NCI-H510A treated with DMSO at 0.1 percent for 48 hours (cell line): ENCODE data around the gene KRTAP5-5.
A peak's percentile ranks its signal among the peaks of the same experiment; 100 is the strongest.
"Not testable (repeated sequence)": the region's sequence is repeated elsewhere in the genome, so short reads cannot be mapped to it uniquely, and the experiment has no call there.

Source experiments
- DNase-seq: peaks from one replicate; lab custom pipeline; 2025; lab: John Stamatoyannopoulos, UW

KRTAP5-5 gene

DNA sequence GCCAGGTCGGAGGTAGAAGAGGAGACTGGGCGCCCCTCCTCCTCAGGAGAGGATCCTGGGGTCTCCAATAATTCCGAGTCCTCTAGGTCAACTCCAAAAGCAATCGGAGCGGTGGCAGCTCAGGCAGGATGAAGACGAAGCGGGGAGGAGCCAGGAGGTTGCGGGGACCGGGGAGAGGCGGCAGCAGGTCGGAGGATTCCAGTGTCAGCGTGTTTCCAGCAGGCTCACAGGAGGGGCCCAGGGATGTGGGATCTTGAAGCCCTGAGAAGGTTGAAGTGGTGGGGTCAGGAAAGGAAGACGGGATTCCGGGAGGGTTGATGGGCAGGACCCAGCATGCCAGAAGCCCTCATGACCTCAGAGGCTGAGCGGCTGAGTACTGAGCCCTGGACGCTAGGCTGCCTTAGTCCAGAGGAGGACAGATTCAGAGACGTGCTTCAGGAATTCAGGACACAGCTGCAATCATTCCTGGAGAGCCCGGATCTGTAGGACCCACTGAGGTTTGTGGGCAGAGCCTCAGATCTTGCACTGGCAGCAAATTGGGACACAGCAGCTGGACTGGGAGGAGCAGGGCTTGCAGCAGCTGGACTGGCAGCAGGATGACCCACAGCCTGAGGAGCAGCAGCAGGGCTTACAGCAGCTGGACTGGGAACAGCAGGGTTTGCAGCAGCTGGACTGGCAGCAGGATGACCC is 22.3 kb upstream of the KRTAP5-5 start:
- DNase-seq = not testable (repeated sequence)

DNA sequence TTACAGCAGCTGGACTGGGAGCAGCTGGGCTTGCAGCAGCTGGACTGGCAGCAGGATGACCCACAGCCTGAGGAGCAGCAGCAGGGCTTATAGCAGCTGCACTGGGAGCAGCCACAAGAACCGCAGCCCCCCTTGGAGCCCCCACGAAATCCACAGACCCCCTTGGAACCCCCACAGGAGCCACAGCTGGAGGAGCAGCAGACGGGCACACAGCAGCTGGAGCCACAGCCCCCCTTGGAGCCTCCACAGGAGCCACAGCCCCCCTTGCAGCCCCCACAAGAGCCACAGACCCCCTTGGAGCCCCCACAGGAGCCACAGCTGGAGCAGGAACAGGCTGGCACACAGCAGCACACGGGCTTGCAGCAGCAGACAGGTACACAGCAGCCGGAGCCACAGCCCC is 21.7 kb upstream of the KRTAP5-5 start:
- not testable (repeated sequence) for DNase-seq

DNA sequence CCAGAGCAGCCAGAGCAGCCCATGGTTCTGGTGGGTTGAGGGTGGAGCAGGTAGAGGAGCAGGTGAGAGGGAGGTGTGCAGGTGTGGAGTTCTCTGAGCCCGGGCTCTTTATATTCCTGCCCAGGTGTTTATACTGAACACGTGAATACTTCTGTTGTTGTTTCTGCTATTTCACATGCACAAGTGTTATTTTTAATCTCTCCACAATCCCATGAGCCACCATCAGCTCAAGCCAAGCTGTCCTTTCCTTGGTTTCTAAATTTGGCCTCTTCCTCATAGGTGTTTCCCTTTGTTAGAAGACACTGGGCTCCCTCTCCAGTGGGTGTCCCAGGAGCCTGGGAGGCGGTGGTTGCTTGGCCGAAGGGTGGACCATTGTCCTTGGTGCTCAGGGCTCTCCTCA is 21.2 kb upstream of the KRTAP5-5 start, which contains the start of gene KRTAP5-3:
Gene KRTAP5-3 (minus strand): TSS at position 101 of the 400 bp plus-strand sequence. CDS start 78 bp downstream, at position 23.
- peak; percentile 7 for DNase-seq

DNA sequence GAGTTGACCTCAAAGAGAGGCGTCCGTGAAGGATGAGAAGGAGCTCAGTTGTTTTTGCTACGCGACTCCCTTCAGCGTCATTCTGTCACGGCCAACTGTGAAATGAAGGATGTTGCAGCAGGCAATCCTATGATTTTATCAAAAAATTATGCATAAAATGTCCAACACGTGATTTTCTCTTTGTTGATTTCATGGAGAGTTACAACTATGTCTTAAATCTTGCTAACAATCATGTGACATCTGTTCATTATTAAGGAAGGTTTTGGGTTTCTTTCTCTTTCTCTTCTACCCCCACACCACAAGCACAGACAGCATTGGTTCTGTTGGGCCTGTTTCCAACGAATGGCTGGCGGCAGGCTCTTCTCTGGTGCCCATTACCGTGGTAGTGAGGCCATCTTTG is 11.3 kb upstream of the KRTAP5-5 start:
- no peak for DNase-seq

DNA sequence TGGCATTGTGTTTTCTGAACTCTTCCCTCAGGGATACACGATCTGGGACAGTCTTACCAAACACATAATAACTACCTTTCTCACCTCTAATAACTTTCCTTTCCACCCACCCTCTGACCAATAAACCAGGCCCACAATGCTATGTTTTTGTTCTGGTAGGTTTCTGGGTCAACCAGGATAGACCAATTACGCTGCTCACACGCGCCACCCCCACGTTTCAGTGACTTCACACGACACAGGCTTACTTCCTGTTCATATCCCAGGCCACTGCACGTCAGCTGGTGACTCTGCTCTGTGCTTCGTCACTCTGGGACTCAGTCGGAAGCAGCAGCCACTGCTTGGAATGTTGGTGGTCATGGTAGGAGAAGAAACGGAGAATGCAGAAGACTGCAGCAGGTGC is 10.1 kb upstream of the KRTAP5-5 start:
- no peak for DNase-seq

DNA sequence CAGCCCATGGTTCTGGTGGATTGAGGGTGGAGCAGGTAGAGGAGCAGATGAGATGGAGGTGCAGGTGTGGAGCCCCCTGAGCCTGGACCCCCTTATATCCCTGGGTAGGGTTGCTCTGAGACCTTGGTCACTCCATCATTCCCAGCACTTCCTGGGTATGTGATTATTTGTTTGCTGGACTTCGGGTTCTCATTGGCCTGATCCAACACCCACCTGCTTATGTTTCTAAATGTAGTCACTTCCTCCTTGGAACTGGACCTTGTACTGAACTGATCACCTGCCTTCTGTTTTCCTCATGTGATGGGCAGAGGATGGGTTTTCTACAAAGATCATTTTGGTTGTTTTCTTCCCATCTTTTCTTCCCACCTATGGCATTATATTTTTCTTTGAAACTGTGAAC is 7.5 kb upstream of the KRTAP5-5 start, which contains the start of gene KRTAP5-4:
Gene KRTAP5-4 (minus strand): TSS at position 53 of the 400 bp plus-strand sequence. CDS start 45 bp downstream, at position 8.
- DNase-seq = no peak

DNA sequence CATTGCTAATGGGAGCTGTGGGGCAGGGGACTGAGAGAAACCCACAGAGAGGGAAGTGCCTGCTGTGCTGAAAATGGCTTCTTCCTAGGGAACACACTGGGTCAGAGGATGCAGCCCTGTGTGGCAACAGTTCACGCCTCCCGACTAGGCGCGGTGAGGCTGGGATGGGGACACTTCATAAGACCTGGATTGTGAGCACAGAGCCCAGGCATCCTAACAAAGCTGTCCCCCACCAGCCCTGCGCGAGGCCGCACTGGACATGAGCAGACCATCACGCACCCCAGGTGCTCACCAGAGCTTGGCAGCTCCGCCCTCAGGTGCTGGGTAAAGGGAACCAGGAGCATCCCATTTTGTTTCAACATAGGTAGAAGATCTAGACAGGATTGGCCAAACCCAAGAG is 5.9 kb upstream of the KRTAP5-5 start:
- no peak for DNase-seq

DNA sequence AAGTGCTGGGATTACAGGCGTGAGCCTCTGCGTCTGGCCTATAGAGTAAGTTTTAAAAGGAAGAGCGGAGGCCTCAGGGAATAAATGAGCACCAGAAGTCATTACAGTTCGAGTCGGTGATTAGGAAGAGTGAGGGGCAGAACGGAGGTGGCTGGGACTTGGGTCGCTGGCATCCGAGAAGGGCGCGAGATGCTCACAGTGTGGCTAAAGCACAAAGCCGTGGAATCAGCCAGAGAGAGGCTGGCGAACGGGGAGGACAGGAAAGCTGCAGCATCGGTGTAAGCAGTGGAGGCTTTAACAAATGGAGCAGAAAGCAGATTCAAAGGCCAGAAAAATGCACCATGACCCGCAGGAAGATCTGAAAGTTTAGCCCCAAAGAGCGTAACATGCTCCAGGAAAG is 5.0 kb upstream of the KRTAP5-5 start:
- DNase-seq = no peak

DNA sequence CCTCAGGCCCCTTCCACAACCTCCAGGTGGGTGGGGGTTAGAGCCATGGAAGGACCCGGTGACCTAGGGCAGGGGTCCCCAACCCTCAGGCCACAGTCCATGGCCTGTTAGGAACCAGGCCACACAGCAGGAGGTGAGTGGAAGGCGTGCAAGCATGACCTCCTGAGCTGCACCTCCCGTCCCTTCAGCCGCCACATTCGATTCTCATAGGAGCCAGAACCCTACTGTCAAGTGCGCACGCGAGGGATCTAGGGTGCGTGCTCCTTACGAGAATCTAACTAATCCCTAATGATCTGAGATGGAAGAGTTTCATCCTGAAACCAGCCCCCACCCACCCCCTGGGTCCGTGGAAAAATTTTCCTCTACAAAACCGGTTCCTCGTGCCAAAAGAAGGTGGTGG is 4.0 kb upstream of the KRTAP5-5 start:
- no peak for DNase-seq

DNA sequence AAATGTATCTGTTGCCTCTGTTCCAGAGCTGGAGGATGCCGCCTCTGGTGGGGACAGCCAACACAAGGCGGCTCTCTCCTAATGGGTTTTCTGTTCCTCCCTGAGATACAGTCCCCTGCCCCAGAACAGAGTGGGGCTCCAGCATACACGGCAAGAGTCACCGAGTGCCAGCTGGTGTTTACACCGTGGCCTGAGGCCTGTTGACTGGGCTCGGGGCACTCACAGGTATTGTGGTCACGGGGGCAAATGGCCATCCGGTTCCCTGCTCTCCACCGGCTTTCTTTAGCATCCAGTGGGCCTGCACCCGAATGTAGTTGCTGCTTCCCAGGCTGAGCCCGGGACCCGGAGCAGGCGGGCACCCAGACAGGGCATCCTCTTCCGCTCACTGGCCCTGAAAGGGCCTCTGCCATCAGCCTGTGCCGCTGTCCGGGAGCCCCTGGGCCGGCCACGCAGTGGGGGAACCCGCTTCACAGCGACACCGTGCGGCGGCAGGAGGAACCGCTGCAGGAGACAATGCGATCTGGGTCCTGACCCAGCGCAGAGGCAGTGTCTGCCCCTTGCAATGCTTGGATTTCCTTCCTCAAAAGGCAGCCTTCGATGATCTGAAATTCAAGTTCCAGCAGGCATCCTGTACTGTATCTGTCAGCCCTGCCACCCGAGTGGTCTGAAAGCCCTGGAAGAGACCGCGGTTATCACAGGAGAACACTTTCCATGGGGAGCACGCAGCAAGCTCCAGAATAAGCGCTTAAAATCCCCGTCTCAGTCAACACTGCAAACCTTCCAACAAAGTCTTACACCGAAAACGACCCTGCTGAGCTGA is 859 bp upstream of the KRTAP5-5 start:
- no peak for DNase-seq

DNA sequence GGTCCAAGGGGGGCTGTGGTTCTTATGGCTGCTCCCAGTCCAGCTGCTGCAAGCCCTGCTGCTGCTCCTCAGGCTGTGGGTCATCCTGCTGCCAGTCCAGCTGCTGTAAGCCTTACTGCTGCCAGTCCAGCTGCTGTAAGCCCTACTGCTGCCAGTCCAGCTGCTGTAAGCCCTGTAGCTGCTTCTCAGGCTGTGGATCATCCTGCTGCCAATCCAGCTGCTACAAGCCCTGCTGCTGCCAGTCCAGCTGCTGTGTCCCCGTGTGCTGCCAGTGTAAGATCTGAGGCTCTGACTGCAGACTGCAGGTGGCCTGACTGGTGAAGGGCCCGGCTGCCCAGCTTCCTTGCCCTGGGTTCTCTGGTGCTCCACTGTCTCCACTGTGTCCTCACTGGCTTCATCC is 696 bp downstream of the KRTAP5-5 start:
- no peak for DNase-seq

DNA sequence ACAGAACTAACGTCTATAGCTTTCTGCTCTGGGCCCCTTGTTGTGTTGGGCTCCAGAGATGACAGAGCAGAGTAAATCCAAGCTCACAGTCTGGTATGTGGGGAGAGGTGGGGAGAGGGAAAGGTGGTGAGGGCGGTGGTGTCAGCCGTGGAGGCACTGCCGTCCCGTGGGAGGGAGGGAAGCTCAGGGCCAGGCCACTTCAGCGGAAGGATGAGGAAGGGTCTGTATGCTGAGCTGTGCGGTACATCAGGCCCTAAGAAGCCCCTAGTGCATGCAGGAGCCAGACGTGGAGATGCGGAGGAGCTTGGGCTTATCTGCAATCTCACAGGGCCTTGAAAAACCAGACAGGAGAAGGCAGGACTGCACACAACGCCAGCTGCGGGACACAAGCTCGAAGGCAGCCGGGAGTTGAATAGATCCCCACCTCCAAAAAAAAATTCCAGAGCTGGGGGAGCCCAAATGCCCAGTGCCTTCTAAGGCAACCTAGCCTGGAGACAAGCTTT is 1.5 kb downstream of the KRTAP5-5 start:
- no peak for DNase-seq

DNA sequence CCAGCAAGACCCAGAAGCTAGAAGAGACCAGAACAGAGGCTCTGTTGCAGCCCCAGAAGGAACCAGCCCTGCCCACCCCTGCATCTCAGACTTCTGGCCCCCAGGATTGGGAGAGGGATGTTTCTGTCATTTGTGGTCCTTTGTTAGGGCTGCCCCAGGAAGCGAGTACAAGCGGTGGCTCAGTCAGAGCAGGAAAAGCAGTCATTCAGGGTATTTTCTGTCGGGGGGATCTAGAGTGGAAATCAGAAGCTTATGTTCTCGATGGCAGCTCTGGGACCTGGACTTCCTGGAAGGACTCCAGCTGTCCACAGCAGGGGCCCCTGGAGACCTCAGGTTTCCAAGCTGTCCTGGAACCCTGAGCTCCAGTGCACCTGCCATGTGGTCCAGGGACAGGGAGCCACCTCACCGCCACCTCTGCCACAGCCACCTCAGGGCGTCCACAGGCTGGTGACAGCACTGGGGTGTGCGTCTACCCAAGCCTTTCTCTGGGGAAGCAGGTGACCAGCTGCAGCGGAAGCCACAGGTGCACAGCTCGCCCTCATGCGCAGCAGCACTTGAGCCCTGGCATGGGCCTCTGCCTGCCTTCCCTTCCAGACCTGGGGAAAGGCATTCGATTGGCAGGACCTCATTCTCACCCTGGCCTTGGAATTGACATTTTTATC is 2.6 kb downstream of the KRTAP5-5 start:
- DNase-seq = no peak

DNA sequence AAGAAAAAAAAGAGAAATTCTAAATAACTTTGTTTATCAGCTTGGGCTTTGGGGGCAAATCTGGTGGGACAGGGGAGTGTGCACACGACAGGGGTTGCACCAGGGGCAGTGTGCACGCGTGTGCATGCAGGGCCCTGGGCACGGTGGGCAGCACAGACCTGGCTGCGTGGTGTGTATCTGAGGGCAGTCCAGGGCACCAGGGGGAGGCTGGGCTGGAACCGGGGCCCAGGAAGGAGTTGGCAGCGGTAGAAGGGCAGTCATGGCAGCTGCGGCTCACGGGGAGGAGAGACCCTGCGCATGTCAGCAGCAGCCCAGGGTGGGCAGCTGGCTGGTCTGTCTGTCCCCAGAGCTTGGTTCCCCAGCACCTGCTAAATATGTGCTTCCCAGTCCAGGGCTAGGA is 4.3 kb downstream of the KRTAP5-5 start:
- no peak for DNase-seq

DNA sequence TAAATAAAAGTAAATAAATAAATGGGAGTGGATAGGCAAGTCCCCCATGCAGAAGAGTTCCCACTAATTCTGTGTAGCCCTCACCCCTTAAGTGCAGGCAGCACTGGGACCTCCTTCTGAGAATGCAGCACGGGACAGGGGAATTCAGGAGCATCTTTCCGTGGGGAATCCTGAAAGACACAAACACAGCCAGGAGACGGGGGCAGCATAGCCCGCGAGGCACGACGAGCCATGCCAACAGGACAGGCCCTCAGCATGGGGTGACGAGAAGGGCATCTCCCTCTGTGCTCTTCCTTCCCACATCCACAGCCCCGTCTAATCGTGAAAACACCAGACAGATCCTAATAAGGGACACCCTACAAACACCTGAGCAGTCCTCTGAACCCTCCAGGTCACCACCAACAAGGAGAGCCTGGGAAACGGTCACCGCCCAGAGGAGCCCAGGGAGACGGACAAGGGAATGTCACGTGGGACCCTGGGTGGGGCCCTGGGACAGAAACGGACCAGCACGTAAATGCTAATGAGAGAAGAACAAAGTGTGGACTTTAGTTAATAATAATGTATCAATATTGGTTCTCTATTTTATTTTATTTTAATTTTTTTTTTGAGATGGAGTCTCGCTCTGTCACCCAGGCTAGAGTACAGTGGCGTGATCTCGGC is 6.8 kb downstream of the KRTAP5-5 start:
- DNase-seq = no peak

DNA sequence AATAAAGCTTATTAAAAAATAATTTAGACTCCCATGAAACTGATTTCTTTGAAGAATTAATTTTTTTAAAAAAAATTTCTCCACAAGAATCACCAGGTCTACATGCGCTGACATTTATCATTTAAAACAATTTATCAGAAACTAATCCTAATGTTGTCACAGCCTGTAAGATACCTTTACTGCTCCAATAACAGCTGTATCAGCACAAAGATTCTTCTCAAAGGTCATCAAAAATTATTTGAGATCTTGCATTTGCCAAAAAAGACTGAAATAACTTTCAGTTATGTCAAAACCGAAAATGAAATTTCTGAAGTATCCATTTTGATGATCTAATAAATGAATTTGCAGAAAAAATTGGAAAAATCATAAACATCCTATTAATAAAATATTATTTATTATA is 8.1 kb downstream of the KRTAP5-5 start:
- no peak for DNase-seq

DNA sequence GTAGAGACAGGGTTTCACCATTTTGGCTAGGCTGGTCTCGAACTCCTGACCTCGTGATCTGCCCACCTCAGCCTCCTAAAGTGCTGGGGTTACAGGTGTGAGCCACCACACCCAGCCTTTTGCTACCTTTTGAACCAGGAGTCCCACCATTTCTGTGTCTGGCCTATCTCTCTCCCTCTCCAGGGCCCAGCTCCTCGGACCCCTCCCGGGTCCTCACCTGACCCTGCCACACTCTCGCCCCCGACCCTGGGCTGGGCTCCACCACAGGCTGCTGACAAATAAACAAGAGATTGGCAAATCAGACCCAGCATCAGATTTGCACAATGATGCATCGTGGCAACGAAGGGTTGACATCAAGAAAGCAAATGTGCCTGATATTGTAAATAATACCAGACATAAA is 8.8 kb downstream of the KRTAP5-5 start:
- no peak for DNase-seq

DNA sequence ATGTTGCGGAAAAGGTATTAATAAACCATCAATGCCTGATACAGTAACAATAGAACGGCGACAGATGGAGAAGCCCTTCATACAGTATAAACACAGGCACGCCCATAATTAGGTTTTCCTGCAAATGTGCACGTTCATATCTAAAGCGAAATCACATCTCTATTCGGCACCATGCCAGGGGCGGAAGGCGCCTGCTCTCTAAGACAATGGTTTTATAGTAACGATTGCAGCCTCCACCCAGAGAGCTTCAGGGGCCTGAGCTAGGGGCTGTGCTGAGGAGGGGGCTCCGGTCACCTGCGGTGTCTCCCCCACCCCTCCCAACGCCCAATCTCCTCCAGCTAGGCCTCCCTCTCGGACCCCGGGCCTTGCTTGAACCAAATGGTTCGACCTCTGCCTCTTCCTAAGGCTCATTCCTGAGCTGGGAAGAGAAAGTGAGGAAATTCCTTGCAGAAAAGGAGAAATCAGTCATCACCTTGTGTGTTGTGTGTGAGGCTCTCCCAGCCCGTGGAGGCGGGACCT is 9.6 kb downstream of the KRTAP5-5 start:
- DNase-seq = no peak

DNA sequence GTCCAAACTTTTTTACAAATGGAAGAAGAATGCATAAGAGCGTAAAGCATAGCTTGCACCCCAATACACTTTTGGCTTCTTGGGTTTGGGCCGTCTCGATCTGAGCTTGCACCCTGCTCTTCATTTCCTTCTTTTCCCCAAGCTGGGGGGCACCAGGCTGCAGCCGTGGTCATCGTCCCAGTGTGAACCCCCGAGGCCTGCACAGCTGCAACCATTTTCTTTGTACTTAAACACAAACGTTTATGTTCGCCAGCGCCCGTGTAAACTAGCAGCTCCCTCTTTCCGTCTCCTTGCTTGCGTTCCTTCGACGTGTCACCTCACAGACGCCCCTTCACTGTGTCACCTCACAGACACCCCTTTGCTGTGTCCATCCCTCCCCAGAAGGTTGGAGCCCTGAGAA is 10.1 kb downstream of the KRTAP5-5 start:
- no peak for DNase-seq

DNA sequence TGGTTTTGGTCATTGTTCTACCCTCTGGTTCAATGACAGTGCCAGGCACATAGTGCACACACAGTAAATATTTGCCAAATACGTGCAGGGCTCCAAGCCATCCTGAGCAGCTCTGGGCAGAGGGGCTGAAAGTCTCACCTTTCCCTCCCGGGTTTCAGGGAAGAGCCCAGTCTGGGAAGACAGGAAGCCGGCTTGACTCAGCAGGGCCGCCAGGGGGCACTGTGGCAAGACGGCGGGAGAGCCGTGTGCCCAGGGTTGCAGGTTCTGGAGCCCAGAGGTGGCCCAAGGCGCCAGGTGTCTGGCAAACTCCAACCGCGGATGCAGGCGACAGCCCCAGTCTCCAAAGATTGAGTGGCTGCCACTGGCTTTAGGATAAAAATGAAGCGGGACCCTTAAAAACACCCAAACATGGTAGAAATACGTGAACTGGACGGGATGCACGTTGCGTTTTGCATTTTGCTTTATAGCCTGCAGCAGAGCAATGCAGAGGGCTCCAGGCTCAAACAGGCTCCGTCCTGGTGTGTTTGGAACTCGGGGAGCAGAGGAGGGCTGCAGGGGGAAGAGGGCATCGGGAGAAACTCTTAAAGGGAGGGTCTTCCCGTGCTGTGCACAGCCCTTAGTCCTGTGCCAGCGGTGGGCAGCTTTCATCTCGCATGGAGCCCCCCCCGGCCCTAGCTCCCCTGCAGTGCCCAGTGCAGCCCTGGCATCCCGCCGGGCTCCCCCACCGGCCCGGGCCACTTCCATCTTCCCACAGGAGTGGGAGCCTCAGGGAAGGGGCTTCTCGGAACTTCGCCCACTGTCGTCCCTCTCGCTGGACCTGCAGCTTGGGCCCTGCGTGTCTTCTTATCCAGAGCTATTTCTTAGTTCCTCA is 10.7 kb downstream of the KRTAP5-5 start:
- DNase-seq = no peak

DNA sequence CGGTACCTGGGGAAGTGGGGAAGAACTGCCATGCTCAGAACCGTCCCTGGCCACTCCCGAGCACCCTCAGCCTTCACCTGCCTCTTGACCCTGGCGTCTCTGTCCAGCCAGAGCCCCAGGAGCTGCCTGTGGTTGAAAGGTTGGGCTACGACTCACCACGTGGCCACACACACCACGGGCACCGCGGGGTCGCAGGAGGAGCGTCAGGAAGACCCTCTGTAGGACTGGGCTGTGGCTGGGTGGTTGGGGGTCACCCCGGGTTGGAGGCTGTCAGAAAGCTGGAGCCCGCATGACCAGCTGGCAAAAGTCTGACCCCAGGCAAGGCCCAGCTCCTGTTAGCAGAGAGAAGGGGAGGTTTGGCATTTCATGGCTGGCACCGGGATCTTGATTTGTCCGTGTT is 11.5 kb downstream of the KRTAP5-5 start:
- DNase-seq = no peak
